Gastrocnemius medialis (tissue), 4 donors: Measurements from ENCODE around the gene DNAJB12.

Experiments used
- POLR2A ChIP-seq, 2 donors: fragments of 450-650 bp; IDR thresholded peaks; one replicate each; pipeline ENCODE4 v1.6.1; 2017; ENCODE audit warnings: antibody characterized with exemption in 2 of 2, mild to moderate bottlenecking in 2 of 2, moderate library complexity in 2 of 2
- TF ChIP-seq, protein P1 (sequence below), 5 experiments: fragments of 450-650 bp in 3 of 5; fragments of 200-600 bp in 2 of 5; sonication (generic) in 2 of 5; IDR thresholded peaks in 4 of 5; conservative IDR thresholded peaks in 1 of 5; 1 replicate in 4 of 5; 2 replicates in 1 of 5; pipeline ENCODE4 v1.5.1; 2016 to 2019; ENCODE audit warnings: antibody characterized with exemption in 5 of 5, mild to moderate bottlenecking in 3 of 5, moderate library complexity in 3 of 5

DNA sequence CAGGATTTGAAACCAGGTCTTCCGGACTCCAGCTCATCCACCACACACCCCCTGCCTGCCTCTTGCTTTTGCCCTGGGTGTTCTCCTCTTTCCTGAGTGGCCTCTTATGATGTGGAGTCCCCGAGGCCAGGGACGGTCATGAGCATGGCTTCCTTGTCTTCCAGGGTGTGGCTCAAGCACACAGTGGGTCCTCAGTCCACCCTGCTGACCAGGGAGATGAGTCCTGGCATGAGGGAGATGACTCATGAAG, 32.8 kb downstream of the DNAJB12 start:
- TF ChIP-seq, protein P1, sequence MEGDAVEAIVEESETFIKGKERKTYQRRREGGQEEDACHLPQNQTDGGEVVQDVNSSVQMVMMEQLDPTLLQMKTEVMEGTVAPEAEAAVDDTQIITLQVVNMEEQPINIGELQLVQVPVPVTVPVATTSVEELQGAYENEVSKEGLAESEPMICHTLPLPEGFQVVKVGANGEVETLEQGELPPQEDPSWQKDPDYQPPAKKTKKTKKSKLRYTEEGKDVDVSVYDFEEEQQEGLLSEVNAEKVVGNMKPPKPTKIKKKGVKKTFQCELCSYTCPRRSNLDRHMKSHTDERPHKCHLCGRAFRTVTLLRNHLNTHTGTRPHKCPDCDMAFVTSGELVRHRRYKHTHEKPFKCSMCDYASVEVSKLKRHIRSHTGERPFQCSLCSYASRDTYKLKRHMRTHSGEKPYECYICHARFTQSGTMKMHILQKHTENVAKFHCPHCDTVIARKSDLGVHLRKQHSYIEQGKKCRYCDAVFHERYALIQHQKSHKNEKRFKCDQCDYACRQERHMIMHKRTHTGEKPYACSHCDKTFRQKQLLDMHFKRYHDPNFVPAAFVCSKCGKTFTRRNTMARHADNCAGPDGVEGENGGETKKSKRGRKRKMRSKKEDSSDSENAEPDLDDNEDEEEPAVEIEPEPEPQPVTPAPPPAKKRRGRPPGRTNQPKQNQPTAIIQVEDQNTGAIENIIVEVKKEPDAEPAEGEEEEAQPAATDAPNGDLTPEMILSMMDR (IDR thresholded peaks at IDR 0.05 in 4 of 5, conservative IDR thresholded peaks at IDR 0.05 in 1 of 5) = no peak
- no peak for TF ChIP-seq POLR2A (IDR thresholded peaks at IDR 0.05)
